Upper lobe of left lung (tissue), 6 donors: ENCODE results near the gene HOXC5. TPM values are rescaled to one million over a fixed set of nuclear protein-coding genes. Genes with fewer than 3 reads are reported as not detected.

Source experiments
- ATAC-seq, 2 donors: fragments of 200-7000 bp; cut with Tn5 transposase; one replicate each; pipeline ENCODE4 v1.9.1; 2022; ENCODE audit warnings: mild to moderate bottlenecking in 2 of 2, moderate library complexity in 2 of 2; ENCODE audit not compliant: low FRiP score in 2 of 2
- DNase-seq, 2 donors: peaks; one replicate each; pipeline ENCODE4 v3.0.0-alpha.2; 2019 to 2020
- H3K27ac ChIP-seq, 4 donors: fragments of 200-600 bp; sonication (generic); one replicate each; pipeline ENCODE4 v1.5.1; 2016 to 2019
- H3K27me3 ChIP-seq, 4 donors: fragments of 200-600 bp; sonication (generic); one replicate each; pipeline ENCODE4 v1.5.1; 2017 to 2019
- H3K36me3 ChIP-seq, 4 donors: fragments of 200-600 bp; sonication (generic); one replicate each; pipeline ENCODE4 v1.5.1; 2016 to 2019
- H3K4me1 ChIP-seq, 4 donors: fragments of 200-600 bp; sonication (generic); one replicate each; pipeline ENCODE4 v1.5.1; 2018 to 2019
- H3K4me3 ChIP-seq, 4 donors: fragments of 200-600 bp; sonication (generic); one replicate each; pipeline ENCODE4 v1.5.1; 2017 to 2019; ENCODE audit warnings: mild to moderate bottlenecking in 2 of 4, moderate library complexity in 1 of 4
- H3K9me3 ChIP-seq, 4 donors: fragments of 200-600 bp; sonication (generic); one replicate each; pipeline ENCODE4 v1.5.1; 2018 to 2019
- CTCF ChIP-seq, 6 experiments: fragments of 450-650 bp in 4 of 6; fragments of 200-600 bp in 2 of 6; sonication (generic) in 2 of 6; IDR thresholded peaks; one replicate each; pipeline ENCODE4 v1.5.1; 2016 to 2019; ENCODE audit warnings: antibody characterized with exemption in 6 of 6
- EP300 ChIP-seq, 4 donors: sonication (generic); formaldehyde crosslinking; IDR thresholded peaks; one replicate each; pipeline ENCODE4 v1.5.1; 2017; ENCODE audit warnings: antibody characterized with exemption in 4 of 4, control low read depth in 2 of 4
- POLR2A ChIP-seq, 4 donors: fragments of 450-650 bp; IDR thresholded peaks; one replicate each; pipeline ENCODE4 v1.5.1; 2016 to 2017; ENCODE audit warnings: antibody characterized with exemption in 4 of 4, mild to moderate bottlenecking in 2 of 4
- POLR2AphosphoS5 ChIP-seq, 2 donors: sonication (generic); formaldehyde crosslinking; IDR thresholded peaks; one replicate each; pipeline ENCODE4 v1.5.1; 2017; ENCODE audit warnings: antibody characterized with exemption in 2 of 2
- WGBS, 2 donors: methylation state at CpG; one replicate each; pipeline ENCODE4 v1.1.5; 2017 to 2018; 5-methylcytosine and 5-hydroxymethylcytosine counted together
- total RNA-seq, 6 donors: library from RNA; depleted of rRNA in 4 of 6; stranded (reverse); fragments of >200 nt in 4 of 6; gene quantifications; one replicate each; pipeline versions ENCODE4 v1.1.0 to v1.2.1, GENCODE V29; 2016 to 2021
- donor health status: DM: no; HTN: no; CAD: no; lungs with moderate emphysema.
- donor health status: DM: no; HTN: yes; CAD: no; lungs with severe emphysema.

HOXC5 gene
- total RNA-seq, 6 donors from 2014 or later, result 0.11 to 0.22 (median 0.17) TPM; not detected in 3

GRCh38 chr12:54006559-54007220, 26.2 kb upstream of the HOXC5 start:
- TF ChIP-seq POLR2AphosphoS5 (IDR thresholded peaks at IDR 0.05) (no peak), POLR2A (IDR thresholded peaks at IDR 0.05) (no peak), CTCF (IDR thresholded peaks at IDR 0.05) (no peak)
- Histone ChIP-seq H3K27me3 (peaks cover 3 to 92% (median 47%) of the 10 kb centered on the region in 4 donors), H3K4me3 (peak overlapping the region in 3 of 4 donors; percentile 19 to 42 (median 37)), H3K9me3 (no peaks in the 10 kb centered on the region), H3K27ac (no peak overlapping the region), H3K36me3 (no peaks in the 10 kb centered on the region), H3K4me1 (peaks cover 13 to 27% (median 17%) of the 10 kb centered on the region in 4 donors)
- peak in 1 of 2 donors; percentile 57 for DNase-seq
- 15 to 26% methylated on average over 17 to 22 of the region's 22 CpGs for WGBS, 2 donors
- no peak for ATAC-seq

- H3K27me3 ChIP-seq, result peaks cover 3 to 89% (median 46%) of the 10 kb centered on the region in 4 donors
- DNase-seq, result no peak
- WGBS, 2 donors, result 25 to 41% methylated on average over 2 of the region's 2 CpGs
- H3K4me1 ChIP-seq, result peaks cover 13 to 27% (median 17%) of the 10 kb centered on the region in 4 donors
- H3K9me3 ChIP-seq, result no peaks in the 10 kb centered on the region
- no peak overlapping the region for H3K27ac ChIP-seq
- ATAC-seq, result no peak
- no peak overlapping the region for H3K4me3 ChIP-seq
- no peaks in the 10 kb centered on the region for H3K36me3 ChIP-seq
- TF ChIP-seq EP300 (IDR thresholded peaks at IDR 0.05) (no peak), CTCF (IDR thresholded peaks at IDR 0.05) (no peak), POLR2AphosphoS5 (IDR thresholded peaks at IDR 0.05) (no peak), POLR2A (IDR thresholded peaks at IDR 0.05) (no peak)
Observed at GRCh38 chr12:54007538-54008259, 25.2 kb upstream of the HOXC5 start.

- no peak for ATAC-seq
- no peak overlapping the region for H3K4me3 ChIP-seq
- WGBS, 2 donors, result 13 to 28% methylated on average over 2 of the region's 2 CpGs
Observed at GRCh38 chr12:54008260-54008552, 24.6 kb upstream of the HOXC5 start.

GRCh38 chr12:54009171-54010052, 23.4 kb upstream of the HOXC5 start:
- ATAC-seq, result peak in 1 of 2 donors; percentile 27
- no peaks in the 10 kb centered on the region for H3K36me3 ChIP-seq
- H3K4me3 ChIP-seq, result peak overlapping the region in 2 of 4 donors; percentile 5 to 15
- H3K27ac ChIP-seq, result no peak overlapping the region
- H3K9me3 ChIP-seq, result no peaks in the 10 kb centered on the region
- peaks cover 14 to 31% (median 20%) of the 10 kb centered on the region in 4 donors for H3K4me1 ChIP-seq
- peak in 1 of 2 donors; percentile 86 for DNase-seq
- peaks cover 3 to 88% (median 44%) of the 10 kb centered on the region in 4 donors for H3K27me3 ChIP-seq
- WGBS, 2 donors, result 3 to 4% methylated on average over 19 to 39 of the region's 51 CpGs
- TF ChIP-seq POLR2A (IDR thresholded peaks at IDR 0.05) (no peak), POLR2AphosphoS5 (IDR thresholded peaks at IDR 0.05) (no peak), CTCF (IDR thresholded peaks at IDR 0.05) (no peak), EP300 (IDR thresholded peaks at IDR 0.05) (no peak)

More at GRCh38 chr12:54008260-54008552, 24.6 kb upstream of the HOXC5 start:
- DNase-seq, result no peak
- Histone ChIP-seq H3K27ac (no peak overlapping the region), H3K27me3 (peaks cover 3 to 89% (median 46%) of the 10 kb centered on the region in 4 donors), H3K4me1 (peaks cover 13 to 27% (median 17%) of the 10 kb centered on the region in 4 donors), H3K9me3 (no peaks in the 10 kb centered on the region), H3K36me3 (no peaks in the 10 kb centered on the region)
- TF ChIP-seq POLR2AphosphoS5 (IDR thresholded peaks at IDR 0.05) (no peak), POLR2A (IDR thresholded peaks at IDR 0.05) (no peak), CTCF (IDR thresholded peaks at IDR 0.05) (no peak), EP300 (IDR thresholded peaks at IDR 0.05) (no peak)
